C4-2B (cell line): ENCODE measurements around the gene LOC128125822.

ENCODE experiments used
- ZFX ChIP-seq: fragments of 450-650 bp; IDR thresholded peaks from 2 replicates; pipeline ENCODE4 v1.6.1; 2017
- TF ChIP-seq, protein P1 (sequence below): fragments of 450-650 bp; conservative IDR thresholded peaks from 2 replicates; pipeline ENCODE4 v1.5.1; 2017; ENCODE audit warnings: mild to moderate bottlenecking

DNA sequence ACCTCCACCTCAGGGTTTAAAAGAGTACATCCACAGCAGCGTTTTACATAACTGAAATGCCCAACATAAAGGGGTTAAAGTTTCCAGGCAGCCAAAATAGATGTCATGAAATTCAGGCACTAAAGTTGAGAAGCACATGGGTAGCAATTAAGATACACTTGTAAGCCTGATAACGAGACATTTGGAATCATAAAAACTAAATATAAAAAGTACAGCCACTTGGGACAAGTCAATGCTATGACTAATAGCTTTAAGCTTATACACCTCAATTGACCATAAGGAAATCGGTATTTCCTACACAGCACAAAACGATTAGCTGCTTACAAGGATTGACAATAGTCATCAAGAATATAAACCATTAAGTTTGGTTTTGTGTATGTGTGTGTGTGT lies 11.8 kb downstream of the LOC128125822 start:
- TF ChIP-seq, protein P1, sequence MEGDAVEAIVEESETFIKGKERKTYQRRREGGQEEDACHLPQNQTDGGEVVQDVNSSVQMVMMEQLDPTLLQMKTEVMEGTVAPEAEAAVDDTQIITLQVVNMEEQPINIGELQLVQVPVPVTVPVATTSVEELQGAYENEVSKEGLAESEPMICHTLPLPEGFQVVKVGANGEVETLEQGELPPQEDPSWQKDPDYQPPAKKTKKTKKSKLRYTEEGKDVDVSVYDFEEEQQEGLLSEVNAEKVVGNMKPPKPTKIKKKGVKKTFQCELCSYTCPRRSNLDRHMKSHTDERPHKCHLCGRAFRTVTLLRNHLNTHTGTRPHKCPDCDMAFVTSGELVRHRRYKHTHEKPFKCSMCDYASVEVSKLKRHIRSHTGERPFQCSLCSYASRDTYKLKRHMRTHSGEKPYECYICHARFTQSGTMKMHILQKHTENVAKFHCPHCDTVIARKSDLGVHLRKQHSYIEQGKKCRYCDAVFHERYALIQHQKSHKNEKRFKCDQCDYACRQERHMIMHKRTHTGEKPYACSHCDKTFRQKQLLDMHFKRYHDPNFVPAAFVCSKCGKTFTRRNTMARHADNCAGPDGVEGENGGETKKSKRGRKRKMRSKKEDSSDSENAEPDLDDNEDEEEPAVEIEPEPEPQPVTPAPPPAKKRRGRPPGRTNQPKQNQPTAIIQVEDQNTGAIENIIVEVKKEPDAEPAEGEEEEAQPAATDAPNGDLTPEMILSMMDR, result no peak
- no peak for TF ChIP-seq ZFX
